GM21825 (cell line): Measurements from ENCODE around the gene ACP1.

Source experiments
- ATAC-seq: cut with Tn5 transposase; IDR thresholded peaks from one replicate; pipeline ENCODE4 v1.9.1; 2021; ENCODE audit warnings: mild to moderate bottlenecking, moderate library complexity; ENCODE audit not compliant: unreplicated experiment

ACP1 gene

DNA sequence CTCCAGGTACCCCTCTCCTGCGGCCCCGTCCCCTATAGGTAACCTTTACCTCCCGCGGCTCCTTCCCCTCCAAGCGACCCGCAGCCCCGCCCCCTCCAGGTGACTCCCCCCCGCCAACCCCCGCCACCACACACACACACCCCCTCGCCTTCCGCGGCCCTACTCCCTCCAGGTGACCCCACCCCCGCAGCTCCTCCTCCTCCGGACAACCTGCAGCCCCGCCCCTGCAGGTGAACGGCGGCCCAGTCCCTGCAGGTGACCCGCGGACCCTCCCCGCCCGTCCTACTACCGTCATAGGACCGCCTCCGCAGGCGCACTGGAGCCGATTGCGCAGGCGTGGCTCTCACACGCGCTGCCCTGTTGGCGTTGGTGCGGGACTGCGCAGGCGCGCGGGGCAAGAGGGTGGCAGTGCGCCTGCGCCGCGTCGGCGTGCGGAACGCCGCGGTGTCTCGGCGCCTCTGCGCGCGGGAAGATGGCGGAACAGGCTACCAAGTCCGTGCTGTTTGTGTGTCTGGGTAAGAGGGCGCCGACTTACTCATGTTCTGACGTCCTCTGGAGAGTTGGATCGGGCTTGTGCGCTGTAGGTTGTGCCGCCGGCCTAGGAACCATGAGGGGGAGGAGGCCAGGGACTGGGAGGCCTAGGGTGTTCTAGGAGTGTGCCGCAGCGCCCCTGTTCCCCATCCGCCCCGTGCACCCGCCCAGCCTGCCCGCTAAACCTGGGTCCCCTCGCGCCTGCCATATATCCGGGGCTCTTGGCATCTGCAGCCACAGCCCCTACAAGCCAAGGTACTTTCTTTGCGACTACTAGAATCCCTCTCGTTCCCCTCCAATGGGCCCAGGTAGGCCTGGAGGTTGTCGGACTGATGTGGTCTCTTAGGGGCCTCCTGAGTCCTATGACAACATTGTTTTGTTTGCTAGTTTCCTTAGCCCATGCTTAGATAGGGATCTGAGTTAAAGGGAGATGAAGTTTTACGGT is at the start of gene ACP1:
Gene ACP1, plus strand, starts transcription at position 455 of the 976 bp plus-strand sequence. Its CDS starts 18 bp downstream, at position 473.
- ATAC-seq, result peak; percentile 92

DNA sequence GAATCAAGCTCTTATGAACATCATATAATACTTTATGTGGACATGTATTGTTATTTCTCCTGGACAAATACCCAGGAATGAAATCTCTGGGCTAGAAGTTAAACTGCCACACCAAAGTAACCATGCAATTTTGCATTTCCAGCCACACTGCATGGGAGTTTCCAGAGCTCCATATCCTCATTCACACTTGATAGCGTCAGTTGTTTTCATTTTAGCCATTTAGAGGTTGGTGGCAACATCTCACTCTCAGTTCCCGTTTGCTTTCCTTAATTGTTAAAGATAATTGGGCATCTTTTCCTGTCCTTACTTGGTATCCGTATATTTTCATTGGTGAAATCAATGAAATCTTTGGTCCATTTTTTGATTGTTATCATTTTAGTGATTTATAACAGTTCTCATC is 48.7 kb upstream of the ACP1 start:
- ATAC-seq, result no peak

DNA sequence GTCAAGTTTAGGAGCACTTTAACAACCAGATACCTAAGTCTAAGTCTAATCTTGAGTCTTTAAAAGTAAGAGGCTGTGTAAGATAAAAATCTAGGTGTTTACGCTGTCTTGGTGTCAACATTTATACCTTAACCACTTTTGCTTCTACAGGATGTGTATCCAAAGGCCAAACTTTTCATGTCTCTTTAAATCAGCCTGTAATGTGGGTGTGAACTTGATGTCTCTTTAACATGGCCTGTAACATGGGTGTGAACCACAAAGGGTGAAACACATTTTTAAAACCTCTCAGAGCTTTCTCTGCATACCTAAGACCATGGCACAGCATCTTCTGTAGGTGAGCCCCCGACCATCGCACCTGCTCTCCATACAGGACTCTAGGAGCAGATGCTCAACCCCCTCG is 41.3 kb upstream of the ACP1 start:
- no peak for ATAC-seq

DNA sequence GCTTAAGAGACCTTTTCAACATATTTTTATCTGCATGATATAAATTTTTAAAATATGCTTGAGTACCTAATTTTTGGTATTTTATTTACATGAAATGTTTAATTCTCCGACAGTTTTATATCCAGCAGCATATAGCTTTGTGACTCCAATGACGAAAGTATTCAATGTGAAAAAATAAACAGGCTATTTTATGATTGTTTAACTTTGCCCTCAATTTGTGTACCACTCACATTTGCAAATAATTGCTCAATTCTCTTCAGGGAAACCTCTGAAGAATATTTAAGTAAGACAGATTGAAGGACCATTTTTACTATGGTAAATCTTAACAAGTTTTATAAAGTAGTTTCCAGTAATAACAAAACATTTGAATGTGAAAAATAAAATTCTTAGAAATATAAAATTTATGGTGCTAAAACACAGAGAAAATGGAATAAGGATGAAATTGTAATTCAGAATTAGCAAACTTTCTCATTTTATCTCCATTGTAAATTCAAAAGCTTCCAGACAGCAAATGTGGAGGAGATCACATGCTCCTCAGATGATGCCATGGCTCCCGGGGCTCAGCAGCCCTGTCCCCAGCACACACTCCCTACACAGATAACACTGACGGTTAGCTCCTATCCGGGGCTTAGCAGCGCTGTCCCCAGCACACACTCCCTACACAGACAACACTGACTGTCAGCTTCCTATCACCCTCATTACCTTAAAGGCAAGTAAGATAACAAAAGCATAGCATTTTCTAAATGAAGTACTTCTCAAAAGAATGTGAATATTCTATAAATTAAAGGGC is 40.6 kb upstream of the ACP1 start:
- no peak for ATAC-seq

DNA sequence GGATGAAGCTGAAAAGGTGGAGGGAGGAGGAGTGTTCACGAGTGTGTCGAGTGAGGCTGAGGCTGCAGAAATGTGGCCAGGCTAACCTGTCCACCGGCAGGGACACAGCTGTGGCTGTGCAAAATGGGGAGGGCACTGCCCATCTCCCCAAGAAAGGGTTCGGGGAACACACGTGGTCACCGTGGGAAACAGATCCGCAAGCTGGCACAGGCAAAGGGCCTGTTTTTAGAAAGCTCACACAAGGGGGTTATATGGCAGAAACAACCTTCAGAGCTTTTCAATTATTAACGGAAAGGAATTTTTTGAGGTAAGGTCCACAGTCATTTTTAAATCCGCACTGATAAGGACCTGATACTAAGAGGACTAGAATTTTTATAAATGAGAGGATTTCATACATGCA is 36.6 kb upstream of the ACP1 start:
- no peak for ATAC-seq

DNA sequence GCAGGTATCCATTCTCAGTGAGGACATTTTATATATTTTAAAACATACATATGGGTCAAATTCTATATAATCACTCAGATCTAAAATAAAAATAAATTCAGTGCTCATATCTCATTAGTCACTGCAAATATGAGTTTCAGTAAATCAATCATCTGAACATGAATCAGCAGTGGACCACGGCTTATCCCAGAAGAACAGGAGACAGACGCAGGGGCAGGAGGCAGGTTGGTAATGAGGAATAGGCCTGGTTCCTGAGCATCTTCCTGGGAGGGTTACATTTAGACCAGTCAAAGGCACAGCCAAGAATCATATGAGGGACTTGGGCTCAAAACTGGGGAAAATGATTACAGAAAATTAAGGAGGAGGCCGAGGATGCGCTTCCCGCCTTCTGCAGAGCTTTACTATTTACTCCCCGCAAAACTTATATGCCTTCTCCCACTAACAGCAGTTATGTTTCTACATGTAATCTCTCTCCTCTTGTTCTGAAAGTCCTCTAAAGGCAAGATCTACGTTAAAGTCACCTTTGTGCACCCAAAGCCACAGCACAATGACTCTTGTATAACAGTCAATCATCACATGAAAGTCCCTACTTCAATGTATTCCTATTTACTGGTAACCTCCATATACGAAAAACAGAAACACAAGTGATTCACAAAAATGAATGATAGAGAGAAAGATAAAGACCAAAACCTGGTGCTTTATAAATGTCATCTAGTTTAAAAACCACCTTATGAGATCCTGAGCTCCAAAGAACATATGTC is 36.0 kb upstream of the ACP1 start:
- ATAC-seq, result no peak

DNA sequence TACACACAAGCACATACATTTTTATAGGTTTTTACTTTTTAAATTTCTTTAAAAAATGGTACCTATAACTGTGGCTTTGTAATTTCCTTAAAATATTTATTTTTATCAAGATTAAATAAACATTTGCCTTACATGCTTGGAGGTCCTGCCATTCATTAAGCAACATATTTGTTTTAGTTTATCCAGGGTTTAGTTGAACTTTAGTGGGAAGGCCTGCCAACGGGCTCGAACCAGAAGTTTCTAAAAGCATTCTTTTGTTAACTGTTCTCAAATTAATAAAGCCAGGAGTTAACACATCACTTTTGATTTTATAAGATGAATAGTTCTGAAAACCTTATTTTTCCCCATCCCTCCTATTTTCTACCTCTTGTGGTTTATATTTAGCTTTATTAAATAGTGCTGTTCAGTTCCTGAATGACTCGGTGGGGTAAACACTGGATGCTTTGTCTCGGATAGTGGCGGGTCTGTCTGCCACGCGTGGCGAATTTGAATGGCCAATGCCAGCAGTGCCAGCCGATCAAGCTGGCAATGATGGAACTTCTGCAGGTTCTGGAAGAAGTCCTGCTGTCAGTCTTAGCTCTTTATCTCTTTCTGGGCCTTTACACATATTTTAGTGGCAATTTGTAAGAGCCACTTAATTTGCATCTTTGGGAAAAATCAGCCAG is 33.1 kb upstream of the ACP1 start:
- no peak for ATAC-seq

DNA sequence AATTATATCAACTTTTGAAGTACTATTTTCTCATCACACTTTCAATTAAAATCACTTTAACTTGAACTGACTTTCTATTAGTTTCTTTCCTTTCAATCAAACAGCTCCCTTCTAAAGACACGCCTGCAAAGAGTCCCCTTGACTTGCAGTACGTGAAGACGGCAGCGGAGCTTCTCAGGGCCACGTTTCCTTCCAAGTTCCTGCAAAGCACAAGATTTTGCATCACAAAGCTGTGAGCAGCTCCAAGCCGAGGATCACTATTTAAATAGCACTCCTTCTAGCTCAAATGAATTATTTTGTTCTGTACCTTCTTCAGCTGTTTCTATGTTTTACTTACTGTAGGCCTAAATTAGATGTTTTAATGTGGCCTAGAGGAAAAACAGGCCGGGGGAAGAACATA is 31.7 kb upstream of the ACP1 start:
- no peak for ATAC-seq

DNA sequence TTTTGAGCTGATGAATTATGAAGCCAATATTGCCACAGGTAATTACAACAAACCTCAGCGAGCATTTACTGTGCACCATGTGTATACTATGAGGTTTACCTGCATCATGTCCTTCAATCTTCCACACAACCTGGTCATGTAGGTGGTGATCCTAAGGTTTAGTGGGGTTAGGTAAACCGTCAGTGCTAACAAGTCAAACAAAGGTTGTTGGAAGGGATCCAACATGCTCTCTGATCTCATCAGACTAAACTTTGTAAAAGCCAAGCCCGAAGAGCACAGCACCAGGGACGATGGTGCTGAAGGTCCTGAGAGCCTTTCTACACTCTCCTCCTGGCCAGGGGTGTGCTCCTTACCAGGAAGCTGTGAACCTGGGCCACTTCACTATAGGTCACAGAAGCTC is 30.3 kb upstream of the ACP1 start:
- no peak for ATAC-seq

DNA sequence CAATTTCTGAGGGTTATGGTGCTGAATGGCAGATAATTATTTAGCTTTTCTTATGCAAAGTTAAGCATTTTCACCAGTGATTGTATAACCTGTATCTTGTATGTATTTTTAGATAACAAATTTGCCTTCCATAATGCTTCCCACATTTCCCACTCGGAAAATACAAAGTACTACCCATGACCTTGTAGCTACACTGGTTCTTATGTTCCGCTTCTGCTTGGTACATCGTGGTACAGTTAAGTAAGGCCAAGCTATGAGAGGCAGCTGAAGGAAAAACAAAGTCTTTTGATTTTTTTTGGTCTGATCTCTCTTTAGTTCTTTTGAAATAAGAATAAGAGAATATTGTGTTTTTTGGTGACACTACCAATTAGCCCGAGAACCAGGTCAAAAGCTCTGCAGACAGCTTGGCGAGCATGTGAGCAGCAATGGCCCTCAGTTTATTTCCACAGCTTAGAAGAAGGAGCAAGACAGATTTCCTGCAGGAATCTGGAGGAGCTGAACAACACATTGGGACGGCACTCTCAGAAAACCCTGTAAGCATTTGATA is 27.7 kb upstream of the ACP1 start:
- no peak for ATAC-seq

DNA sequence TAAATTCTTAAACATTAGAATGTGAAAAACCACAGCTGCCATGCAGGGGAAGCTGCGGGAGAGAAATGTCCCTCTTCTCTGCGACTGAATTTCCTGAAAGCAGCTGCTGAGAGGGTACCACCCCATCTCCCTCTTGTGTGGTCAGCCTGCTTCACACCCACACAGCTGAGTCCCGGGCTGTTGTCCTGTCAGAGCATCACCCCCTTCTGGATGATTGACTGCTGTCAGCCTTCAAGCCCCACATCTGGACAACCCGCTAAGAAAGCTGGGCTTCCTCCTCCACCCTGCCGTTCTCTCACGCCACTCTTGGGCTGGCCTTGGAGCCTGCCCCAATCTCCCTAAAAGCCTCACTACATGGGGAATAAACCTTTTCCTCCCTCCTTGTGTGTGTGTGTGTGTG is 26.9 kb upstream of the ACP1 start:
- ATAC-seq, result no peak

DNA sequence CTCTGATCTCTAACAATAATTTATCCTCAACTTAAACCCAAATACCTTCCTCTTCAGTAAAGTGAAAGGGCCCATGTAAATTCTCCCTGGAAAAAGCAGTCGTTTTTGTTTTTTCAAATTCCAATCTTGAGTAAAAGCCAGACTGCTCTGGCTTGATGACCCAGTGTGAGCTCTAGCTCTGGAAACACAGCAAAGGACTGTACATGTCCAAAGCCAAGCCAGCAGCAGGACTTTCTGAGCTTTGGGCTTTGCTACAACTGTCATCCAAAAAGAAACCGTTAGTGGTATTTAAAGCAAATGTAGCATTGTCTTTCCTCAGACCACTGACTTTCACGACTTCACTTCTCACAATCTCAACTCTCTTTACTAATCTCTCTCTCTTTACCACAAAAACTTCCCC is 26.3 kb upstream of the ACP1 start:
- no peak for ATAC-seq

DNA sequence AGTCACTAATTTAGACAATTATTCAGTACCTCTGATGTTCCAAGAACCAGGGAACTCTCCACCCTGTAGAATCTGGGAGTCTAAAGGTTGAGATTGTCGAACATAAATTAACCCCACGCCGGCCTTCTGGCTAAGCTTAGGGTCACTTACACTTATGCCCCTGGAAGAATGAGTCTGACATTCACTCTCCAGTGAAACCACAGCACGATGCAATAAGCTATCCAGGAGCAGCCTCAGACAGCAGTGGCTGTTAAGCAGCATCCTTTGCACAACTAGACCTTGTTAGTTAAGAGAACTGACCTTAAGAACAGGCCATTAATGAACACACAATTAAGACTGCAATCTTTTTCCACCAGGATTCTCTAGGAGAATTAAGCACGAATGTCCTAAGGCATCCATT is 25.9 kb upstream of the ACP1 start:
- ATAC-seq, result no peak

DNA sequence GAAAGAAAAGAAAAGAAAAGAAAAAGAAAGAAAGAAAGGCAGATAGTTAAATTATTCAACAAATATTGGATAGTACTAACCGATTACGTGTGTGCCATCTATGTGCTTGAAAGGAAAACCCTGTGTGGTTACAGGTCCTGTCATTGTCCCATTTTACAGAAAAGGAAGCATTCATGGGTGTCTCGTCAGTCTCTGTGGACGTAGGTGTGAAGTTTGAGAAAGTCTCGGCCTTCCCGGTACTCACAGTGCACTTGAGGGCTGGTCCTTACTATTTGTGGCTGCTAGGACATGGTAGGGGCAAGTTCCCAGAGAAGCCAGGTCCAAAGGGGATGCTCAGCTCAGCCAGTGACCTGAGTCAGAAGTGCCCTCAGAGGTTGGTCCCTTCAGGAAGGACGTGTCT is 20.2 kb upstream of the ACP1 start:
- ATAC-seq, result no peak

DNA sequence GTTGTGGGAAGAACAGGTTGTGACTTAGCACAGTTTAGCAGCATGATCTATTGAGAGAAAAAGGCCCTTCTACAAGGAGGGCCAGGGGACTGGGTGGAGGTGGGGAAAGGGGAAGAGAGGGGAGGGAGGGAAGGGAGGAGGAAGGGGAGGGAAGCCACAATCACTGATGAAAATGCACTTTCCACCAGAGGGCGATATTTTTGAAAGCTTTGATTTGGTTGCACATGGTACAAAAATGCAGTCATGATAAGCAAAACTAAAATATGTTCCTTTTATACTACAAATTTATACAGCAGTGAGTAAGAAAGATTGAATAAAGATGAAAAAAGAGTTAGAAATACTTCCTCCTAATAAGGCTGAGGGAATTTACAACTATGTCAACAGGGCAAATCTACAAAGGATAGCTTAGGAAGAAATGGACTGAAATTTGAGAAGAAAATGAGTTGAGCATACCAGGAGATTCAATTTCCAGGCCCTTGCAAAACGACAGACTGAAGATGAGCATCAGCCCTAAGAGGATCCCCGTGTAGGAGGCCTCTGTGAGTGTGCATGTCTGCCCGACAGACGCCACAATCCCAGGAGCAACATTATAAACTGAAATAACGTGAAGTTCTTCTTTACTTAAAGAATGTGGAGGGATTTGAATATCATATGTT is 18.1 kb upstream of the ACP1 start:
- no peak for ATAC-seq

DNA sequence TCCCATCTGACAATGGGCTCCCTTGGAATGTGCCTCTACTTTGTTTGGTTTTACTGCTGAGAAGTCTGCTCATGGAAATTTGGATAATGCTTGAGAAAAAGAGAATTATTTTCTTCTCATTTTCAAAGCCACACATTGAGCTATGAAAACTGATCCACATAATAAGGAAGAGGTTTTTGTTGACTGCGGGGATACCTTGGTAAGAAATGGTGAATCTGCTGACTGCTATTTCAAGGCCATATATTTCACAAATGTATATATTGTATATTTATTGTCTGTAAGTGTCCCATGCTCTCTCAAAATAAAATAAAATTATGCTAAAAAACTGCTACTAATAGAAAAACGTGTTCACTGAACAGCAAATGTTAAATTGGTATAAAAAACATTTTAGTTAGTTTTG is 16.0 kb upstream of the ACP1 start:
- no peak for ATAC-seq

DNA sequence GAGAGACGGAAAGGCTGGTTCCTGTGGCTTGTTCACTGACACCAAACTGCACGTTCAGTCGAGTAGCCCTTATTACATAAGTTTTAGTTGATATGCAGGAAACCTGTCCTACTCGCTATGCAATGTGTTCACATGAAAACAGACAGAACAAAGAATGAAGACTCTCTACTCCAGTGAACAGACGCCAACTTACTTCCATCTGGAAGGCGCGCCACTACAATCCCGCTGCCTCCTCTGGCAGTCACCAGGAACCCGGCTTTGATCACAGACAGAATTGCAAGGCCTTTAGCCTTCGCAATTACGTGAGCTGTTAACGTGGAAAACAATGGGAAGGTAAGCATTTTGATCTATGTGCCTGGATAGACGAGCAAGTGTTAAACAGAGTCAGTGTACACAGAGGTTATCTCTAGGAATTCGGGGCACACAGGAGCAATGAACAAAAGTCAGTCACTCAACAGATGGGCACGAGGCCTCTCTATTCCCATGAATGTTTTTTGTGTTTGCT is 15.2 kb upstream of the ACP1 start:
- no peak for ATAC-seq

DNA sequence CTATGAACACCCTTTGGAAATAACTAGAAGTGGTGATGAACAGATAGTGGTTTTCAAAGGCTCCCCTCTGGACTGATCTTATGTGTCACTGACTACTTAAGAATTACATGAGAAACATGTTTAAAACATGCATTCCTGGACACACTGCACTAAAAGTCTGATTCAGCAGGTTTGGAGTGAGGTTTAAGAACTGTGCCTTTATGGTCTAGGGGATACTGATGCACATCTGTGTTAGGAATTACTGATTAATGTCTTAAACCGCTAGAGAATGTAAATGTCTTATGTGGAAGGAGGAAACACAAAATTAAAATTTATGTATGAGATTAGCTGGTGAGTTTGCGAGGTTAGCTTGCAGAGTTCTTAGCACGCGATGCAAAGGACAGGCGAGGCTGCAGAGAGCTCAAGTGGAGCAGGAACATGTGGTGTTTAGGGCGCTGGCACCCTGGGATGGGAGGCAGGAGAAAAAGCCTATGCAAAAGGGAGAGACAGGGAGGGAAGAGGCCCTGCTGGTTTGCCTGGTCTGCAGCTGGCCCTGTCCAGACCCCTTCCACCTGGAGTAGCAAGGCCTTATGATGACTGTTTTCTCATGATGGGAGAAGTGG is 12.6 kb upstream of the ACP1 start:
- no peak for ATAC-seq

DNA sequence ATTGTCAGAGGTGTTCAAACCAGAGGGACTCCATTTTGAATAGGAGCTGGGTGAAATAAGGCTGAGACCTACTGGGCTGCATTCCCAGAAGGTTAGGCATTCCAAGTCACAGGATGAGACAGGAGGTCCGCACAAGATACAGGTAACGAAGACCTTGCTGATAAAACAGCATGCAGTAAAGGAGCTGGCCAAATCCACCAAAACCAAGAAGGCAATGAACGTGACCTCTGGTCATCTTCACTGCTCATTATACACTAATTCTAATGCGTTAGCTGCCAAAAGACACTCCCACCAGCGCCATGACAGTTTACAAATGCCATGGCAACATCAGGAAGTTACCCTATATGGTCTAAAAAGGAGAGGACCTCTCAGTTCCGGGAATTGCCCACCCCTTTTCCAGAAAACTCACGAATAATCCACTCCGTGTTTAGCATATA is 11.5 kb upstream of the ACP1 start:
- ATAC-seq, result no peak
